ENCODE data around the gene CLEC4D. TPM values are rescaled to one million over a fixed set of nuclear protein-coding genes. Genes with fewer than 3 reads are reported as not detected.
"Not testable (repeated sequence)": the region's sequence is repeated elsewhere in the genome, so short reads cannot be mapped to it uniquely, and the experiment has no call there.

CLEC4D gene
- under 0.01 TPM for total RNA-seq

DNA sequence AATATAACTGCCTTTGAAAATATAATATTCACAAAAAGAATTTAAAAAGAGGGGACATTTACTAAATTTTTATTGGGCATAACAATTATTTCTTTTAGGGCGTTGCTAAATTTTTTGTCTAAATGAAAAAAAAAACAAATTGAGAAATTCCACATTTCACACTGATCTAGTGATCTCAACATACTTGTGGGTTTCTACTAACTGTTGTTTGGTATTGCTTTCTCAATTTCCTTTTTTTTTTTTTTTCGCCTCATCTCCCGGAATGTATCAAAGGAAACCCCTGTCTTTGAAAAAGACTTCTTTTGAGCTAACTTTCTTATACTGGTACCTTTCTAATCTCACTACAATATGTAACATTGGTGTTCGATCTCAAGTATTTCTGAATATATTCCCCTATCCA lies at the start of gene CLEC4D:
Gene CLEC4D (plus strand): TSS at position 248 of the 400 bp plus-strand sequence. CDS start 230 bp downstream, outside the sequence.
- Histone ChIP-seq H3K9ac (ENCODE audit: low read depth in 1 of 3, low read length in 3 of 3) (no peak within 1 kb of the TSS), H3K27me3 (ENCODE audit: control insufficient read depth in 3 of 3, insufficient read depth in 3 of 3, low read length in 3 of 3) (peaks cover 0 to 3% (median 0%) of the 10 kb centered on the region in 3 donors), H3K4me1 (ENCODE audit: control insufficient read depth in 3 of 3, insufficient read depth in 3 of 3, low read length in 3 of 3) (no peaks in the 10 kb centered on the region), H3K4me3 (ENCODE audit: low read length in 3 of 3) (no peak within 1 kb of the TSS), H3K9me3 (ENCODE audit: control insufficient read depth in 3 of 3, low read length in 3 of 3) (no peaks in the 10 kb centered on the region), H3K27ac (ENCODE audit: low read depth, low read length) (no peak within 1 kb of the TSS), H3K36me3 (ENCODE audit: control insufficient read depth in 3 of 3, insufficient read depth in 3 of 3, low read length in 3 of 3) (no peaks in the 10 kb centered on the region)

DNA sequence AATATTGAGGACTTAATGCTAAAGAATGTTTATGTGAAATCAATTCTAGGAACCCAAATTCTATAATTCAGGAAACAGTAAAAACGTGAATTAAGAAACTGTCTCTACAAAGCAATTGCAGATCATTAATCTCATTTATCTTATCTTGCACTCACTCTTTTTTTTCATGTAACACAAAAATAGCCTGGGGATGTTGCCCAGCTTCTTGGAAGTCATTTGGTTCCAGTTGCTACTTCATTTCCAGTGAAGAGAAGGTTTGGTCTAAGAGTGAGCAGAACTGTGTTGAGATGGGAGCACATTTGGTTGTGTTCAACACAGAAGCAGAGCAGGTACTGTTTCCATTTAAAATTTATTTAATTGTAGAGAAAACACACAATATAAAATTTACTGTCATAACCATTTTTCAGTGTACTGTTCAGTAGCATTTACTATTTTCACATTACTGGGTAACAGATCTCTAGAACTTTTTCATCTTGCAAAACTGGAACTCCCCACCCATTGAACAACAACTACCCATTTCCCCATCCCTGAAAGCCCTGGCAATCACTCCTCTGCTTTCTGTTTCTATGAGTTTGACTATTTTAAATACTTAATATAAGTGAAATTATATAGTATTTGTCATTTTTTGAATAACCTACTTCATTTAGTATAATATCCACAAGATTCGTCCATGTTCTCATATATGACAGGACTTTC lies 47.9 kb upstream of the CLEC4D start:
- no peak overlapping the region for H3K9ac ChIP-seq (ENCODE audit: low read depth in 1 of 3, low read length in 3 of 3)

DNA sequence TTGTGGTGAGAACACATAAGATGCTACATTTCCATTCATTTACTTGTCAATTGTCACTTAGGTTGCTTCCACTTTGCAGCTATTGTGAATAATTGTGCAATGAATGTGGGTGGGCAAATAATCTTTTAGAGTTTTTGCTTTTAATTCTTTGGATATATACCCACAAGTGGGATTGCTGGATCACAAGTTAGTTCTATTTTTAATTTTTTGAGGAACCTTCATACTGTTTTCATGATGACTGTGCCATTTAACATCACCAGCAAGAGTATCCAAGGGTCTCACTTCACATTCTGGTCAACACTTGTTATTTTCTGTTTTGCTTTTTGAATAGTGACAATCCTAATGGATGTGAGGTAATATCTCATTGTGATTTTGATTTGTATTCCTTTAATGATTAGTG lies 47.1 kb upstream of the CLEC4D start:
- no peaks in the 10 kb centered on the region for H3K27me3 ChIP-seq (ENCODE audit: control insufficient read depth in 3 of 3, insufficient read depth in 3 of 3, low read length in 3 of 3)
- H3K9ac ChIP-seq (ENCODE audit: low read depth in 1 of 3, low read length in 3 of 3): no peak overlapping the region
- no peaks in the 10 kb centered on the region for H3K9me3 ChIP-seq (ENCODE audit: control insufficient read depth in 3 of 3, low read length in 3 of 3)
- no peaks in the 10 kb centered on the region for H3K4me1 ChIP-seq (ENCODE audit: control insufficient read depth in 3 of 3, insufficient read depth in 3 of 3, low read length in 3 of 3)
- H3K4me3 ChIP-seq (ENCODE audit: low read length in 3 of 3): no peak overlapping the region
- H3K27ac ChIP-seq (ENCODE audit: low read depth, low read length): no peak overlapping the region
- no peaks in the 10 kb centered on the region for H3K36me3 ChIP-seq (ENCODE audit: control insufficient read depth in 3 of 3, insufficient read depth in 3 of 3, low read length in 3 of 3)

More for the DNA sequence above, 47.9 kb upstream of the CLEC4D start:
- H3K4me3 ChIP-seq (ENCODE audit: low read length in 3 of 3): no peak overlapping the region
- H3K9me3 ChIP-seq (ENCODE audit: control insufficient read depth in 3 of 3, low read length in 3 of 3): no peaks in the 10 kb centered on the region
- no peaks in the 10 kb centered on the region for H3K4me1 ChIP-seq (ENCODE audit: control insufficient read depth in 3 of 3, insufficient read depth in 3 of 3, low read length in 3 of 3)
- no peak overlapping the region for H3K27ac ChIP-seq (ENCODE audit: low read depth, low read length)
- H3K36me3 ChIP-seq (ENCODE audit: control insufficient read depth in 3 of 3, insufficient read depth in 3 of 3, low read length in 3 of 3): no peaks in the 10 kb centered on the region
- H3K27me3 ChIP-seq (ENCODE audit: control insufficient read depth in 3 of 3, insufficient read depth in 3 of 3, low read length in 3 of 3): peaks cover 0 to 4% (median 0%) of the 10 kb centered on the region in 3 donors

DNA sequence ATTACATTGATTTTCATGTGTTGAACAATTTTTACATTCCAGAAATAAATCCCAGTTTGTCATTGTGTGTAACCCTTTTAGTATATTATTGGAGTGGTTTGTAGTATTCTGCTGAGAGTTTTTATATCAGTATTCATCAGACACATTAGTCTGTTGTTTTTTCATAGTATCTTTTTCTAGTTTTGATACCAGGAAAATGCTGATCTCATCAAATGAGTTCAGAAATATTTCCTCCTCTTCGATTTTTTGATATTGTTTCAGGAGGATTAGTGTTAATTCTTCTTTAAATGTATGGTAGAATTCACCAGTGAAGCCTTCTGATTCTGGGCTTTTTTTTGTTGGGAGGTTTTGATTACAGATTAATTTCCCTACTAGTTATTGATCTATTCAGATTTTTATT lies 42.2 kb upstream of the CLEC4D start:
- Histone ChIP-seq H3K36me3 (ENCODE audit: control insufficient read depth in 3 of 3, insufficient read depth in 3 of 3, low read length in 3 of 3) (no peaks in the 10 kb centered on the region), H3K4me1 (ENCODE audit: control insufficient read depth in 3 of 3, insufficient read depth in 3 of 3, low read length in 3 of 3) (no peaks in the 10 kb centered on the region), H3K9me3 (ENCODE audit: control insufficient read depth in 3 of 3, low read length in 3 of 3) (no peaks in the 10 kb centered on the region), H3K27me3 (ENCODE audit: control insufficient read depth in 3 of 3, insufficient read depth in 3 of 3, low read length in 3 of 3) (no peaks in the 10 kb centered on the region), H3K27ac (ENCODE audit: low read depth, low read length) (no peak overlapping the region), H3K4me3 (ENCODE audit: low read length in 3 of 3) (no peak overlapping the region), H3K9ac (ENCODE audit: low read depth in 1 of 3, low read length in 3 of 3) (no peak overlapping the region)

DNA sequence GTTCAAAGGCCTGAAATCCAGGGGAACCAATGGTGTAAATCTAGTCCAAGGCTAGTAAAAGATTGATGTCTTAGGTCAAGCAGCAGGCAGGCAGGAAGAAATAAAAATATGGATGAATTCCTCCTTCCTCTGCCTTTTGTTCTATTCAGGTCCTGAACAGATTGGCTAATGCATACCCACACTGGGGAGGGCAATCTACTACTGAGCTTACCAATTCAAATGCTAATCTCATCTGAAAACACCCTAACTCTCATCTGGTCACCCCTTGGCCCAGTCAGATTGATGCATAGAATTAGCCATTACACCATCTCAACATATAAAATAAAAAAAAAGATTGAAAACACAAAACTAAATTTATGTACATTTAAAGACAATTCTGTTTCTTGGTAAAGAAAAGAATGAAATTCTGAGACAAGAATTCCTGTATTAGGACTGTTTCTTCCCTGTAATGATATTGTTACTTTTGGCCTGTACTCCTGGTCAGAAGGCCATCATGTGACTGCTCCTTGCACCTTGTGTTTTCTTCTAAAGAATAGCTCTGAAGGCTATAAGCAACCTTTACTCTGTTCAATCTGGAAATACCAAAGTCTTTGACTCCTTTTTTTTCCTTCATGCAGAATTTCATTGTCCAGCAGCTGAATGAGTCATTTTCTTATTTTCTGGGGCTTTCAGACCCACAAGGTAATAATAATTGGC lies 37.6 kb upstream of the CLEC4D start:
- Histone ChIP-seq H3K9ac (ENCODE audit: low read depth in 1 of 3, low read length in 3 of 3) (no peak overlapping the region), H3K4me1 (ENCODE audit: control insufficient read depth in 3 of 3, insufficient read depth in 3 of 3, low read length in 3 of 3) (no peaks in the 10 kb centered on the region), H3K27ac (ENCODE audit: low read depth, low read length) (no peak overlapping the region), H3K9me3 (ENCODE audit: control insufficient read depth in 3 of 3, low read length in 3 of 3) (no peaks in the 10 kb centered on the region), H3K36me3 (ENCODE audit: control insufficient read depth in 3 of 3, insufficient read depth in 3 of 3, low read length in 3 of 3) (no peaks in the 10 kb centered on the region), H3K4me3 (ENCODE audit: low read length in 3 of 3) (no peak overlapping the region), H3K27me3 (ENCODE audit: control insufficient read depth in 3 of 3, insufficient read depth in 3 of 3, low read length in 3 of 3) (no peaks in the 10 kb centered on the region)

DNA sequence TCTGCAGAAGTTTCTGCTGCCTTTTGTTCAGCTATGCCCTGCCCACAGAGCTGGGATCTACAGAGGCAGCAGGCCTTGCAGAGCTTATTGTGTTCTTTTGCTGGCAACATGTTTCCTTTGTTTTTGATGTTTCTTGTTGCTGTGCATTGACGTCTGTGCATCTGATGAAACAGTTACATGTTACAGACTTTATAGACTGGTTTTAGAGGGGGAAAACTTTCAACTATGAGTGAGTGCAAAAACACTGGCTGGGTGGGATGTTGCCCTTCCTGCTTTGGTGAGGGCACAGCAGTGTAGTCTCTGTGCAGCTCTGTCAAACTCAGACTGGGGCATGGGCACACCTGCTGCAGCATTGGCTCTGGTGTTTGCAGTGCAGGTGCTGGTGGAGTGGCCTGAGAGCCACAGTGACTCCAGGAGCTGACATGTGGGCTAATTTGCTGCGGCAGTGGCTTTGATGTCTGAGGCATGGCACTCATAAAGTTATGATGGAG lies 30.7 kb upstream of the CLEC4D start:
- Histone ChIP-seq H3K9me3 (ENCODE audit: control insufficient read depth in 3 of 3, low read length in 3 of 3) (no peaks in the 10 kb centered on the region), H3K4me1 (ENCODE audit: control insufficient read depth in 3 of 3, insufficient read depth in 3 of 3, low read length in 3 of 3) (no peaks in the 10 kb centered on the region), H3K4me3 (ENCODE audit: low read length in 3 of 3) (no peak overlapping the region), H3K27ac (ENCODE audit: low read depth, low read length) (no peak overlapping the region), H3K9ac (ENCODE audit: low read depth in 1 of 3, low read length in 3 of 3) (no peak overlapping the region), H3K36me3 (ENCODE audit: control insufficient read depth in 3 of 3, insufficient read depth in 3 of 3, low read length in 3 of 3) (no peaks in the 10 kb centered on the region), H3K27me3 (ENCODE audit: control insufficient read depth in 3 of 3, insufficient read depth in 3 of 3, low read length in 3 of 3) (no peaks in the 10 kb centered on the region)

DNA sequence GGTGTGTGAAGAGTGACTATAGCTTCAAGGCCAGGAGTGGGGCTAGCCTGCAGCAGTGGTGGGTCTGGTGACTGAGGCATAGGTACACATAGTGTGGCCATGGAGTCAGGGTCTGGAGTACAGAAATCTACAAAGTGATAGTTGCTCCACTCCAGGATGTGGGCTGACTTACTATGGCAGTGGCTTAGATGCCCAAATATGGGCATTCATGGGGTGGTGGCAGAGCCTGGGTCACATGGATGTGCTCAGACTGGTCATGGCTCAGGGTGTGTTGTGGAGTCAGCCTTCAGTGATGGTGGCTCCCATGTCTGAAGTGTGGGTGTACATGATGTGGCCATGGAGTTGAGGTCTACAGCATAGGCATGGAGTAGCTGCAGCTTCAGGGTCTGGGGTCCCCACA lies 30.2 kb upstream of the CLEC4D start:
- Histone ChIP-seq H3K27ac (ENCODE audit: low read depth, low read length) (no peak overlapping the region), H3K9ac (ENCODE audit: low read depth in 1 of 3, low read length in 3 of 3) (no peak overlapping the region), H3K36me3 (ENCODE audit: control insufficient read depth in 3 of 3, insufficient read depth in 3 of 3, low read length in 3 of 3) (no peaks in the 10 kb centered on the region), H3K4me1 (ENCODE audit: control insufficient read depth in 3 of 3, insufficient read depth in 3 of 3, low read length in 3 of 3) (no peaks in the 10 kb centered on the region), H3K9me3 (ENCODE audit: control insufficient read depth in 3 of 3, low read length in 3 of 3) (no peaks in the 10 kb centered on the region), H3K4me3 (ENCODE audit: low read length in 3 of 3) (no peak overlapping the region), H3K27me3 (ENCODE audit: control insufficient read depth in 3 of 3, insufficient read depth in 3 of 3, low read length in 3 of 3) (no peaks in the 10 kb centered on the region)

DNA sequence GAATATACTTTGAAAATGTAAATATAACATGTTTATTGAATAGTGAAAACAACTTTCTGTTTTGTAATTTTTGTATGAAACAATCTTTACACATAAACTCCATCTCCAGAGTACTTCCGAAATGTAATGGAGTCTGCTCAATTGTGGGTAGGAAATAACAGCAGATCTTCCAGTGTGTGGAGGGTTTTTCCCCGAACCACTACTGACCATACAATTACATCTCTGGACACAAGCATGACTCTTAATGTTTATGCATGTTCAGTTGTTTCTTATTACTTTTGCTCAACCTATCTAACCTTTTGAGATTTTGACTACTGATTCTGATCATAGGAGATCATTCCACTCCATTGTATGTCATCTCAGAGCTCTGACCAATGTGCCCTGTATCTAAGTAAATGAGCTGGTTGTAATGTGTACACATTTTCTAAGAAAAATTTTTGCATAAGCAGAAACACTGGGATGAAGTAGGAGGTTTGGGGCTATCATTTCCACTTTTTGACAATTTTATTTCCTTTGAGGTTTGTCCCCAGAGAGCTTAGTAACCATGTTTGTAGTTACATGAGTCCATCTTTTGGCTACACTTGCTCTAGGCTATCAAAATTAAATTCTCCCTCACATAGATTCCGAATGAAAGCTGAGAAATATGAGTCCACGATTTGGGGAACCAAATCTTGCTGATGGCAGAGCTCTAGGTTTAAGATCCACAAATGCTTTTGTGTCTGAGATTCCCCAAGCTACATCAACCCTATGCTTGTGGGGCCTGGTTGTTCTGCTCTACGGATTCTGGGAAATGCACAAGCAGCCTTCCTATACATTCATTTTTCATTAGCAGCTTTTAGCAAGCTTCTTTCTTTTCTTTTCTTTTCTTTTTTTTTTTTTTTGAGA lies 21.4 kb upstream of the CLEC4D start:
- Histone ChIP-seq H3K4me3 (ENCODE audit: low read length in 3 of 3) (no peak overlapping the region), H3K9ac (ENCODE audit: low read depth in 1 of 3, low read length in 3 of 3) (no peak overlapping the region), H3K27ac (ENCODE audit: low read depth, low read length) (no peak overlapping the region), H3K9me3 (ENCODE audit: control insufficient read depth in 3 of 3, low read length in 3 of 3) (no peaks in the 10 kb centered on the region), H3K36me3 (ENCODE audit: control insufficient read depth in 3 of 3, insufficient read depth in 3 of 3, low read length in 3 of 3) (no peaks in the 10 kb centered on the region), H3K27me3 (ENCODE audit: control insufficient read depth in 3 of 3, insufficient read depth in 3 of 3, low read length in 3 of 3) (no peaks in the 10 kb centered on the region), H3K4me1 (ENCODE audit: control insufficient read depth in 3 of 3, insufficient read depth in 3 of 3, low read length in 3 of 3) (no peaks in the 10 kb centered on the region)

DNA sequence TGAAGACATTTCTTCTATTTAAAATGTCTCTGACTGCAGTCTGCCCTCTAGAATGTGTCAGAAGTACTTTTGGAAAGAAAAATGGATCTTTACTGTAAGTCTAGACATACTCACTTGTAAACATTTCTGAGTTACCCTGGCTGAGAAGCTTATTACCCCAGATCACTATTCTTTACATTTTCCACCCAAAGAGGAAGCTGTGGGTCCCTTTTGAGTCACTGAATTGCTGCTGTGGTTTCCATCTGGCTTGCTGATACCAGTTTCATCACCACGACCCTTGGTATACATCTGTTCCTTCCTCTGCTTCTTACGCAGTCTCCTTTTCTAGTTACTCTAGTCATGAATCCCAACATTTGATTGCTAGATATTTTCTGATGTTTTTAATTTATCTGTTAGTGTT lies 20.2 kb upstream of the CLEC4D start:
- no peaks in the 10 kb centered on the region for H3K9me3 ChIP-seq (ENCODE audit: control insufficient read depth in 3 of 3, low read length in 3 of 3)
- H3K9ac ChIP-seq (ENCODE audit: low read depth in 1 of 3, low read length in 3 of 3): no peak overlapping the region
- no peaks in the 10 kb centered on the region for H3K27me3 ChIP-seq (ENCODE audit: control insufficient read depth in 3 of 3, insufficient read depth in 3 of 3, low read length in 3 of 3)
- no peaks in the 10 kb centered on the region for H3K36me3 ChIP-seq (ENCODE audit: control insufficient read depth in 3 of 3, insufficient read depth in 3 of 3, low read length in 3 of 3)
- no peak overlapping the region for H3K4me3 ChIP-seq (ENCODE audit: low read length in 3 of 3)
- no peaks in the 10 kb centered on the region for H3K4me1 ChIP-seq (ENCODE audit: control insufficient read depth in 3 of 3, insufficient read depth in 3 of 3, low read length in 3 of 3)
- H3K27ac ChIP-seq (ENCODE audit: low read depth, low read length): no peak overlapping the region

DNA sequence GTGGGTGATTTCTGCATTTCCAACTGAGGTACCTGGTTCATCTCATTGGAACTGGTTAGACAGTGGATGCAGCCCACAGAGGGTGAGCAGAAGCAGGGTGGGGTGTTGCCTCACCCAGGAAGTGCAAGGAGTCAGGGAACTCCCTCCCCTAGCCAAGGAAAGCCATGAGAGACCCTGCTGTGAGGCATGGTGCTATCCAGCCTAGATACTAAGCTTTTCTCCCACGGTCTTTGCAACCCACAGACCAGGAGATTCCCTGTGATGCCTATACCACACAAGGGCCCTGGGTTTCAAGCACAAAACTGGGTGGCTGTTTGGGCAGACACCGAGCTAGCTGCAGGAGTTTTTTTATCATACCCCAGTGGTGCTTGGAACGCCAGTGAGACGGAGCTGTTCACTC lies 17.6 kb upstream of the CLEC4D start:
- not testable (repeated sequence) for H3K36me3 ChIP-seq (ENCODE audit: control insufficient read depth in 3 of 3, insufficient read depth in 3 of 3, low read length in 3 of 3); H3K27me3 ChIP-seq (ENCODE audit: control insufficient read depth in 3 of 3, insufficient read depth in 3 of 3, low read length in 3 of 3); H3K4me3 ChIP-seq (ENCODE audit: low read length in 3 of 3); H3K4me1 ChIP-seq (ENCODE audit: control insufficient read depth in 3 of 3, insufficient read depth in 3 of 3, low read length in 3 of 3); H3K27ac ChIP-seq (ENCODE audit: low read depth, low read length); H3K9me3 ChIP-seq (ENCODE audit: control insufficient read depth in 3 of 3, low read length in 3 of 3); H3K9ac ChIP-seq (ENCODE audit: low read depth in 1 of 3, low read length in 3 of 3)

All from skeletal muscle tissue (tissue), 4 donors.